ENCODE data around the gene MAP4K3. TPM values are rescaled to one million over a fixed set of nuclear protein-coding genes. Genes with fewer than 3 reads are reported as not detected.
"Not testable (repeated sequence)": the region's sequence is repeated elsewhere in the genome, so short reads cannot be mapped to it uniquely, and the experiment has no call there.

Gene MAP4K3
- total RNA-seq, 1 donor from 2014 or later: 38.5 TPM

DNA sequence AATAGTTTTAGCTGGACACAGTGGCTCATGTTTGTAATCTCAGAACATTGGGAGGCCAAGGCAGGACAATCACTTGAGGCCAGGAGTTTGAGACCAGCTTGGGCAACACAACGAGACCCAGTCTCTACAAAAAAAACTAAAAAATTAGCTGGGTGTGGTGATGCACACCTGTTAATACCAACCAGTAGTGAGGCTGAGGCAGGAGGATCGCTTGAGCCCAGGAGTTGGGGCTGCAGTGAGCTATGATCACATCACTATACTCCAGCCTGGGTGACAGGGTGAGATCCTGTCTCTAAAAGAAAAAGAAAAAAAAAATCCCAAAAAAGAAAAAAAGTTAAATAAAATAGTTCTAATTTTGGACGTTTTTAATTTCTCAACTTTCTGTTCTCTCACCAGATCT, 68.7 kb downstream of the MAP4K3 start:
- Histone ChIP-seq H3K27ac (no peak overlapping the region), H3K36me3 (no peaks in the 10 kb centered on the region), H3K27me3 (no peaks in the 10 kb centered on the region), H3K4me1 (no peaks in the 10 kb centered on the region), H3K9me3 (no peaks in the 10 kb centered on the region), H3K4me3 (no peak overlapping the region)
- intact Hi-C loops (cut with DNase I): no loop called here
- TF ChIP-seq POLR2AphosphoS5 (IDR thresholded peaks at IDR 0.05; ENCODE audit: insufficient read depth in 1 of 2, low read depth in 1 of 2) (no peak), POLR2A (IDR thresholded peaks at IDR 0.05) (no peak)
- TF ChIP-seq, protein P1, sequence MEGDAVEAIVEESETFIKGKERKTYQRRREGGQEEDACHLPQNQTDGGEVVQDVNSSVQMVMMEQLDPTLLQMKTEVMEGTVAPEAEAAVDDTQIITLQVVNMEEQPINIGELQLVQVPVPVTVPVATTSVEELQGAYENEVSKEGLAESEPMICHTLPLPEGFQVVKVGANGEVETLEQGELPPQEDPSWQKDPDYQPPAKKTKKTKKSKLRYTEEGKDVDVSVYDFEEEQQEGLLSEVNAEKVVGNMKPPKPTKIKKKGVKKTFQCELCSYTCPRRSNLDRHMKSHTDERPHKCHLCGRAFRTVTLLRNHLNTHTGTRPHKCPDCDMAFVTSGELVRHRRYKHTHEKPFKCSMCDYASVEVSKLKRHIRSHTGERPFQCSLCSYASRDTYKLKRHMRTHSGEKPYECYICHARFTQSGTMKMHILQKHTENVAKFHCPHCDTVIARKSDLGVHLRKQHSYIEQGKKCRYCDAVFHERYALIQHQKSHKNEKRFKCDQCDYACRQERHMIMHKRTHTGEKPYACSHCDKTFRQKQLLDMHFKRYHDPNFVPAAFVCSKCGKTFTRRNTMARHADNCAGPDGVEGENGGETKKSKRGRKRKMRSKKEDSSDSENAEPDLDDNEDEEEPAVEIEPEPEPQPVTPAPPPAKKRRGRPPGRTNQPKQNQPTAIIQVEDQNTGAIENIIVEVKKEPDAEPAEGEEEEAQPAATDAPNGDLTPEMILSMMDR (IDR thresholded peaks at IDR 0.05): no peak
- no peak for DNase-seq (ENCODE audit: extremely low spot score in 2 of 2)

DNA sequence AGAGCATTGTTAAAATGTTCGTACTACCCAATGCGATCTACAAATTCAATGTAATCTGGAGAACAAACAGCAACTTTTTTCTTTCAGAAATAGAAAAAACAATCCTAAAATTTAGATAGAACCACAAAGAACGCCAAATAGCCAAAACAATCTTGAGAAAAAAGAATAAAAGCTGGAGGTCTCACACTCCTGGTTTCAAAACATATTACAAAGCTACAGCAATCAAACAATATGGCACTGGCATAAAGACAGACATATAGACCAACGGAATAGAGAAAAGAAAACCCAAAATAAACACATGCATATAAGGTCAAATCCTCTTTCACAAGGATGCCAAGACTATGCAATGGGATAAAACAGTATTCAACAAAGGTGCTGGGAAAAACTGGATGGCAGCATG, 74.5 kb downstream of the MAP4K3 start:
- no peak for DNase-seq (ENCODE audit: extremely low spot score in 2 of 2)
- no peaks in the 10 kb centered on the region for H3K27me3 ChIP-seq
- H3K4me3 ChIP-seq: no peak overlapping the region
- no peaks in the 10 kb centered on the region for H3K36me3 ChIP-seq
- TF ChIP-seq, protein P1 (IDR thresholded peaks at IDR 0.05): no peak
- no peak for TF ChIP-seq POLR2AphosphoS5 (IDR thresholded peaks at IDR 0.05; ENCODE audit: insufficient read depth in 1 of 2, low read depth in 1 of 2)
- TF ChIP-seq POLR2A (IDR thresholded peaks at IDR 0.05): no peak
- H3K27ac ChIP-seq: no peak overlapping the region
- H3K9me3 ChIP-seq: peaks cover 11% of the 10 kb centered on the region
- no peaks in the 10 kb centered on the region for H3K4me1 ChIP-seq
- intact Hi-C loops (cut with DNase I): no loop called here

DNA sequence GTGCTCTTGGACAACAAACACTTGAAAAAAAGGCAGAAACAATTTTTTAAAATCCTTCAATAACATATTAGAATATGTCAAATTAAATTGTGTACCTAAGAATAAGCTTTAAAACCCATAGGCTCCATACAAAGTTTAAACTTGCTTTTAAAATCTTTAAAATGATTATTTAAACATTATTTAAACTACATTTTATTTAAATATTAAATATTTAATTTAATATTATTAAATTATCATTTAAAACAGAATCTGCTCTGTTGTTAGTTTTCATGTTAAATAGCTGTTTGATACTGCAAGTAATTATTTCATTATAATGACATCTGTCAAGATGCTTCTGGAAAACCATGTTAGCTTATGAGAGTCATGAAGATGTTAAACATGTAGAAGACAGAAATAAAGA, 75.6 kb downstream of the MAP4K3 start:
- DNase-seq (ENCODE audit: extremely low spot score in 2 of 2): no peak
- H3K4me1 ChIP-seq: no peaks in the 10 kb centered on the region
- H3K36me3 ChIP-seq: no peaks in the 10 kb centered on the region
- no peak overlapping the region for H3K4me3 ChIP-seq
- no peak overlapping the region for H3K27ac ChIP-seq
- TF ChIP-seq, protein P1 (IDR thresholded peaks at IDR 0.05): no peak
- no peak for TF ChIP-seq POLR2A (IDR thresholded peaks at IDR 0.05)
- no peak for TF ChIP-seq POLR2AphosphoS5 (IDR thresholded peaks at IDR 0.05; ENCODE audit: insufficient read depth in 1 of 2, low read depth in 1 of 2)
- peaks cover 11% of the 10 kb centered on the region for H3K9me3 ChIP-seq
- H3K27me3 ChIP-seq: no peaks in the 10 kb centered on the region
- intact Hi-C loops (cut with DNase I): no loop called here

- intact Hi-C loops (cut with DNase I); H3K27ac ChIP-seq; DNase-seq (ENCODE audit: extremely low spot score in 2 of 2); H3K4me3 ChIP-seq; H3K27me3 ChIP-seq; H3K4me1 ChIP-seq; H3K36me3 ChIP-seq: not testable (repeated sequence)
- peaks cover 11% of the 10 kb centered on the region for H3K9me3 ChIP-seq
These were observed 76.7 kb downstream of the MAP4K3 start for GRCh38 chr2:39360342-39360741.

DNA sequence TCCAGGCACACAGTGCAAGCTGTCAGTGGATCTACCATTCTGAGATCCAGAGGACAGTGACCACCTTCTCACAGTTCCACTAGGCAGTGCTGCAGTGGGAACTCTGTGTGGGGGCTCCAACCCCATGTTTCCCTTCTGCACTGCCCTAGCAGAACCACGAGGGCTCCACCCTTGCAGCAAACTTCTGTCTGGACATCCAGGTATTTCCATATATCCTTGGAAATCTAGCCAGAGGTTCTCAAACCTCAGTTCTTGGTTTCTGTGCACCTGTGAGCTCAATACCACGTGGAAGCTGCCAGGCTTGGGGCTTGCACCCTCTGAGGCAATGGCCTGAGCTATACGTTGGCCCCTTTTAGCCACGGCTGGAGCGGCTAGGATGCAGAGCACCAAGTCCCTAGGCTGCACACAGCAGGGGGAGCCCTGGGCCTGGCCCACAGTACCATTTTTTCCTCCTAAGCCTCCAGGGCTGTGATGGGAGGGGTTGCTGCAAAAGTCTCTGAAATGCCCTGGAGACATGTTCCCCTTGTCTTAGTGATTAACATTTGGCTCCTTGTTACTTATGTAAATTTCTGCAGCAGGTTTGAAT, 77.5 kb downstream of the MAP4K3 start:
- Histone ChIP-seq H3K36me3 (no peaks in the 10 kb centered on the region), H3K4me1 (no peaks in the 10 kb centered on the region), H3K4me3 (no peak overlapping the region), H3K27ac (no peak overlapping the region), H3K9me3 (peaks cover 11% of the 10 kb centered on the region), H3K27me3 (no peaks in the 10 kb centered on the region)
- no peak for TF ChIP-seq POLR2AphosphoS5 (IDR thresholded peaks at IDR 0.05; ENCODE audit: insufficient read depth in 1 of 2, low read depth in 1 of 2)
- no peak for TF ChIP-seq POLR2A (IDR thresholded peaks at IDR 0.05)
- TF ChIP-seq, protein P1 (IDR thresholded peaks at IDR 0.05): no peak
- no peak for DNase-seq (ENCODE audit: extremely low spot score in 2 of 2)
- intact Hi-C loops (cut with DNase I): no loop called here

All from vagina (tissue), 2 donors.